ENCODE results near the gene ZNF844.

ZNF844 gene

DNA sequence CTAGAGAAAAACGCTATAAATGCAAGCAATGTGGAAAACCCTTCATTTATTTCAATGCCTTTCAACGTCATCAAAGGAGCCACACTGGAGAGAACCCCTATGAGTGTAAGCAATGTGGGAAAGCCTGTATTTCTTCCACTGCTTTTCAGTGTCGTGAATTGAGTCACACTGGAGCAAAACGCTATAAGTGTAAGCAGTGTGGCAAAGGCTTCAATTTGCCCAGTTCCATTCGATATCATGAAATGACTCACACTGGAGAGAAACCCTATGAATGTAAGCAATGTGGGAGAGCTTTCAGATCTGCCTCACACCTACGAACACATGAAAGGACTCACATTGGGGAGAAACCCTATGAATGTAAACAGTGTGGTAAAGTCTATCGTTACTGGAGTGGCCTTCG lies 48.2 kb downstream of the ZNF844 start:
- Histone ChIP-seq H3K27ac (no peak overlapping the region), H3K4me3 (no peak overlapping the region)
- no peak for TF ChIP-seq CTCF (IDR thresholded peaks at IDR 0.05)
- DNase-seq (ENCODE audit: low spot score), result no peak

- Histone ChIP-seq H3K27ac (no peak overlapping the region), H3K4me3 (no peak overlapping the region)
- DNase-seq (ENCODE audit: low spot score), result no peak
- no peak for TF ChIP-seq CTCF (IDR thresholded peaks at IDR 0.05)
Measured at GRCh38 chr19:12113121-12113520, 48.6 kb downstream of the ZNF844 start.

GRCh38 chr19:12117201-12117970 lies 52.9 kb downstream of the ZNF844 start:
- no peak for DNase-seq (ENCODE audit: low spot score)
- TF ChIP-seq CTCF (IDR thresholded peaks at IDR 0.05), result no peak
- Histone ChIP-seq H3K27ac (no peak overlapping the region), H3K4me3 (no peak overlapping the region)

DNA sequence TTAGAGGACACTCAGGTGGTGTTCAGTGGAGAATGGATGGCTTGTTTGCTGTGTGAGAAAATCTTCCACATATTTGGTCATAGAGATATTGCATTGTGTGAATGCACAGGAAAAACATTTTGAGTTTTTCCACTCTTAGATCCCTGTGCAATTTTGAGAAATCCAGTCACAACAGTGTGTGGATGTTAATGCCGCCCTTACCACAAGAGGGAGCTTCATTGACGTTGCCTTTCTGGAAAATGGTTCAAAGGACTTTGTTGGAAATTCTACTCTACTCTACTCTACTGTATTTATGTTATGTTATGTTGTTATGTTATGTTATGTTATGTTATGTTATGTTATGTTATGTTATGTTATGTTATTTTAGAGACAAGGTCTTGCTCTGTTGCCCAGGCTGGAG lies 62.2 kb downstream of the ZNF844 start:
- DNase-seq (ENCODE audit: low spot score), result no peak

More for the DNA sequence above, 62.2 kb downstream of the ZNF844 start:
- H3K4me3 ChIP-seq, result no peak overlapping the region
- TF ChIP-seq CTCF (IDR thresholded peaks at IDR 0.05), result peak; percentile 21
- H3K27ac ChIP-seq, result no peak overlapping the region

Measured in coronary artery (tissue), 2 donors.